Measurements from ENCODE around the gene LAT.

LAT gene

GRCh38 chr16:28989363-28989762, 4.5 kb downstream of the LAT start:
- Histone ChIP-seq H3K79me2 (ENCODE audit: control insufficient read depth, insufficient read depth, low read length, poor library complexity) (no peaks in the 10 kb centered on the region), H3K9me3 (ENCODE audit: insufficient read depth, low read depth, low read length) (peaks cover 4% of the 10 kb centered on the region), H3K4ac (ENCODE audit: low read depth, low read length) (no peak overlapping the region), H3K23ac (ENCODE audit: low read length) (no peak overlapping the region), H3K14ac (ENCODE audit: low read length) (no peak overlapping the region), H4K91ac (ENCODE audit: low read depth, low read length) (no peak overlapping the region), H3K4me2 (ENCODE audit: low read length) (no peak overlapping the region), H3K18ac (ENCODE audit: low read length) (no peak overlapping the region), H4K12ac (ENCODE audit: low read depth, low read length) (no peak overlapping the region), H3K27ac (ENCODE audit: low read depth, low read length) (no peak overlapping the region), H3K36me3 (ENCODE audit: control insufficient read depth in 1 of 2, insufficient read depth in 2 of 2, low read length in 2 of 2) (peaks cover 20 to 33% of the 10 kb centered on the region in 2 experiments), H2BK5ac (ENCODE audit: low read depth, low read length, poor library complexity) (no peak overlapping the region), H2BK12ac (ENCODE audit: low read length) (no peak overlapping the region), H2AK5ac (ENCODE audit: low read length) (no peak overlapping the region), H2AFZ (ENCODE audit: insufficient read depth, low read length, poor library complexity) (no peak overlapping the region), H3K9ac (ENCODE audit: low read length) (no peak overlapping the region), H2BK120ac (ENCODE audit: insufficient read depth, low read length, poor library complexity) (no peak overlapping the region), H4K8ac (ENCODE audit: low read depth, low read length) (no peak overlapping the region), H3K4me1 (ENCODE audit: control insufficient read depth in 1 of 2, insufficient read depth in 2 of 2, low read length in 2 of 2) (no peaks in the 10 kb centered on the region), H3K4me3 (ENCODE audit: low read depth, low read length) (no peak overlapping the region), H3K27me3 (ENCODE audit: insufficient read depth, low read length) (no peaks in the 10 kb centered on the region), H3K79me1 (ENCODE audit: low read length) (no peaks in the 10 kb centered on the region)
- no CpG with 5 or more reads among the region's 14 CpGs for WGBS (ENCODE audit: extremely low coverage, insufficient coverage, insufficient read length)
- no peak for DNase-seq

- H3K79me2 ChIP-seq (ENCODE audit: control insufficient read depth, insufficient read depth, low read length, poor library complexity), result no peaks in the 10 kb centered on the region
- no peak overlapping the region for H2BK12ac ChIP-seq (ENCODE audit: low read length)
- no peak overlapping the region for H3K18ac ChIP-seq (ENCODE audit: low read length)
- peaks cover 4% of the 10 kb centered on the region for H3K9me3 ChIP-seq (ENCODE audit: insufficient read depth, low read depth, low read length)
- no peak overlapping the region for H2AFZ ChIP-seq (ENCODE audit: insufficient read depth, low read length, poor library complexity)
- no peak overlapping the region for H3K4me3 ChIP-seq (ENCODE audit: low read depth, low read length)
- no peak overlapping the region for H3K4ac ChIP-seq (ENCODE audit: low read depth, low read length)
- no peak overlapping the region for H4K12ac ChIP-seq (ENCODE audit: low read depth, low read length)
- H2BK120ac ChIP-seq (ENCODE audit: insufficient read depth, low read length, poor library complexity), result no peak overlapping the region
- no peaks in the 10 kb centered on the region for H3K27me3 ChIP-seq (ENCODE audit: insufficient read depth, low read length)
- no CpG with 5 or more reads among the region's 11 CpGs for WGBS (ENCODE audit: extremely low coverage, insufficient coverage, insufficient read length)
- H3K14ac ChIP-seq (ENCODE audit: low read length), result no peak overlapping the region
- H3K23ac ChIP-seq (ENCODE audit: low read length), result no peak overlapping the region
- DNase-seq, result peak in 1 of 2 donors; percentile 19
- H3K79me1 ChIP-seq (ENCODE audit: low read length), result no peaks in the 10 kb centered on the region
- no peaks in the 10 kb centered on the region for H3K4me1 ChIP-seq (ENCODE audit: control insufficient read depth in 1 of 2, insufficient read depth in 2 of 2, low read length in 2 of 2)
- H3K36me3 ChIP-seq (ENCODE audit: control insufficient read depth in 1 of 2, insufficient read depth in 2 of 2, low read length in 2 of 2), result peaks cover 13 to 25% of the 10 kb centered on the region in 2 experiments
- H4K8ac ChIP-seq (ENCODE audit: low read depth, low read length), result no peak overlapping the region
- no peak overlapping the region for H3K27ac ChIP-seq (ENCODE audit: low read depth, low read length)
- no peak overlapping the region for H2BK5ac ChIP-seq (ENCODE audit: low read depth, low read length, poor library complexity)
- H2AK5ac ChIP-seq (ENCODE audit: low read length), result no peak overlapping the region
- H3K9ac ChIP-seq (ENCODE audit: low read length), result no peak overlapping the region
- H4K91ac ChIP-seq (ENCODE audit: low read depth, low read length), result no peak overlapping the region
- H3K4me2 ChIP-seq (ENCODE audit: low read length), result no peak overlapping the region
These were observed 5.7 kb downstream of the LAT start for GRCh38 chr16:28990375-28991040.

GRCh38 chr16:28991687-28992086, 6.8 kb downstream of the LAT start:
- H4K8ac ChIP-seq (ENCODE audit: low read depth, low read length), result no peak overlapping the region
- H2AK5ac ChIP-seq (ENCODE audit: low read length), result no peak overlapping the region
- H2AFZ ChIP-seq (ENCODE audit: insufficient read depth, low read length, poor library complexity), result no peak overlapping the region
- no peak overlapping the region for H3K4me3 ChIP-seq (ENCODE audit: low read depth, low read length)
- DNase-seq, result no peak
- H3K36me3 ChIP-seq (ENCODE audit: control insufficient read depth in 1 of 2, insufficient read depth in 2 of 2, low read length in 2 of 2), result peaks cover 3 to 16% of the 10 kb centered on the region in 2 experiments
- H3K14ac ChIP-seq (ENCODE audit: low read length), result no peak overlapping the region
- no CpG with 5 or more reads among the region's 8 CpGs for WGBS (ENCODE audit: extremely low coverage, insufficient coverage, insufficient read length)
- H3K27me3 ChIP-seq (ENCODE audit: insufficient read depth, low read length), result no peaks in the 10 kb centered on the region
- no peaks in the 10 kb centered on the region for H3K4me1 ChIP-seq (ENCODE audit: control insufficient read depth in 1 of 2, insufficient read depth in 2 of 2, low read length in 2 of 2)
- H3K18ac ChIP-seq (ENCODE audit: low read length), result no peak overlapping the region
- no peak overlapping the region for H4K91ac ChIP-seq (ENCODE audit: low read depth, low read length)
- H3K23ac ChIP-seq (ENCODE audit: low read length), result no peak overlapping the region
- H3K79me1 ChIP-seq (ENCODE audit: low read length), result no peaks in the 10 kb centered on the region
- no peak overlapping the region for H3K9ac ChIP-seq (ENCODE audit: low read length)
- H2BK12ac ChIP-seq (ENCODE audit: low read length), result no peak overlapping the region
- no peak overlapping the region for H3K4ac ChIP-seq (ENCODE audit: low read depth, low read length)
- H2BK120ac ChIP-seq (ENCODE audit: insufficient read depth, low read length, poor library complexity), result no peak overlapping the region
- no peak overlapping the region for H2BK5ac ChIP-seq (ENCODE audit: low read depth, low read length, poor library complexity)
- H3K4me2 ChIP-seq (ENCODE audit: low read length), result no peak overlapping the region
- no peaks in the 10 kb centered on the region for H3K79me2 ChIP-seq (ENCODE audit: control insufficient read depth, insufficient read depth, low read length, poor library complexity)
- no peak overlapping the region for H4K12ac ChIP-seq (ENCODE audit: low read depth, low read length)
- no peaks in the 10 kb centered on the region for H3K9me3 ChIP-seq (ENCODE audit: insufficient read depth, low read depth, low read length)
- no peak overlapping the region for H3K27ac ChIP-seq (ENCODE audit: low read depth, low read length)

GRCh38 chr16:28992496-28992895, 7.6 kb downstream of the LAT start:
- WGBS (ENCODE audit: extremely low coverage, insufficient coverage, insufficient read length), result no CpG with 5 or more reads among the region's 10 CpGs
- DNase-seq, result no peak
- no peaks in the 10 kb centered on the region for H3K9me3 ChIP-seq (ENCODE audit: insufficient read depth, low read depth, low read length)
- no peak overlapping the region for H3K4me3 ChIP-seq (ENCODE audit: low read depth, low read length)
- H4K91ac ChIP-seq (ENCODE audit: low read depth, low read length), result no peak overlapping the region
- no peak overlapping the region for H4K8ac ChIP-seq (ENCODE audit: low read depth, low read length)
- no peak overlapping the region for H3K23ac ChIP-seq (ENCODE audit: low read length)
- H2AK5ac ChIP-seq (ENCODE audit: low read length), result no peak overlapping the region
- no peak overlapping the region for H3K9ac ChIP-seq (ENCODE audit: low read length)
- H3K36me3 ChIP-seq (ENCODE audit: control insufficient read depth in 1 of 2, insufficient read depth in 2 of 2, low read length in 2 of 2), result peaks cover 3 to 16% of the 10 kb centered on the region in 2 experiments
- H4K12ac ChIP-seq (ENCODE audit: low read depth, low read length), result no peak overlapping the region
- no peak overlapping the region for H2AFZ ChIP-seq (ENCODE audit: insufficient read depth, low read length, poor library complexity)
- H3K18ac ChIP-seq (ENCODE audit: low read length), result no peak overlapping the region
- H3K27me3 ChIP-seq (ENCODE audit: insufficient read depth, low read length), result no peaks in the 10 kb centered on the region
- no peak overlapping the region for H2BK12ac ChIP-seq (ENCODE audit: low read length)
- no peak overlapping the region for H3K14ac ChIP-seq (ENCODE audit: low read length)
- H2BK120ac ChIP-seq (ENCODE audit: insufficient read depth, low read length, poor library complexity), result no peak overlapping the region
- H3K79me2 ChIP-seq (ENCODE audit: control insufficient read depth, insufficient read depth, low read length, poor library complexity), result no peaks in the 10 kb centered on the region
- H3K79me1 ChIP-seq (ENCODE audit: low read length), result no peaks in the 10 kb centered on the region
- no peaks in the 10 kb centered on the region for H3K4me1 ChIP-seq (ENCODE audit: control insufficient read depth in 1 of 2, insufficient read depth in 2 of 2, low read length in 2 of 2)
- H2BK5ac ChIP-seq (ENCODE audit: low read depth, low read length, poor library complexity), result no peak overlapping the region
- no peak overlapping the region for H3K4ac ChIP-seq (ENCODE audit: low read depth, low read length)
- no peak overlapping the region for H3K27ac ChIP-seq (ENCODE audit: low read depth, low read length)
- no peak overlapping the region for H3K4me2 ChIP-seq (ENCODE audit: low read length)

Measured in trophoblast cell (in vitro differentiated cells and primary cell).